ENCODE results near the gene WDR82. TPM values are rescaled to one million over a fixed set of nuclear protein-coding genes. Genes with fewer than 3 reads are reported as not detected.
A peak's percentile ranks its signal among the peaks of the same experiment; 100 is the strongest.

The WDR82 gene
- total and polyA plus RNA-seq, 9 of the 15 experiments (the other 6 are each of a cell fraction or from before 2014, with no cell fraction given) = 6.4 to 62.9 (median 37.1) TPM

- TF ChIP-seq ZNF76 (CRISPR knock-in tag; IDR thresholded peaks at IDR 0.05; ENCODE audit: borderline replicate concordance) (no peak), RAD21 (CRISPR knock-in tag; conservative IDR thresholded peaks at IDR 0.05 in 1 of 2, IDR thresholded peaks at IDR 0.05 in 1 of 2) (peak; percentile 39 to 75; a peak in 3 of 4 replicates), AFF4 (CRISPR knock-in tag; IDR thresholded peaks at IDR 0.05) (no peak), KAT2B (IDR thresholded peaks at IDR 0.05; ENCODE audit: low read depth, low read length) (no peak), MAZ (CRISPR knock-in tag; conservative IDR thresholded peaks at IDR 0.05 in 1 of 2, IDR thresholded peaks at IDR 0.05 in 1 of 2) (peak in 1 of 2 experiments; percentile 63; a peak in 1 of 4 replicates), ZNF146 (CRISPR knock-in tag; IDR thresholded peaks at IDR 0.05; ENCODE audit: unreplicated experiment) (no peak), U2AF1 (optimal IDR thresholded peaks at IDR 0.05; ENCODE audit: low read depth, low read length) (no peak), ZNF507 (tag; conservative IDR thresholded peaks at IDR 0.05) (no peak), SMC3 (conservative IDR thresholded peaks at IDR 0.05; ENCODE audit: insufficient read depth, low read depth, low read length) (peak; percentile 86), SRSF1 (IDR thresholded peaks at IDR 0.05; ENCODE audit: low read depth, low read length) (no peak), MEIS2 (IDR thresholded peaks at IDR 0.05; ENCODE audit: partially characterized antibody) (peak; percentile 3), FOS (IDR thresholded peaks at IDR 0.05; ENCODE audit: extremely low read depth, insufficient read length) (no peak), MAFF (IDR thresholded peaks at IDR 0.05; ENCODE audit: low read length) (no peak), ZHX1 (conservative IDR thresholded peaks at IDR 0.05; ENCODE audit: low read length) (no peak), PTBP1 (IDR thresholded peaks at IDR 0.05; ENCODE audit: low read depth, low read length) (no peak), TFAP4 (CRISPR knock-in tag; IDR thresholded peaks at IDR 0.05; ENCODE audit: borderline replicate concordance) (peak; percentile 21; the same call in 1 of the 2 replicates), ZNF431 (CRISPR knock-in tag; IDR thresholded peaks at IDR 0.05) (0 out of 2 replicates have a peak, but pooled peaks have one; percentile 35)
These were observed 57.9 kb downstream of the WDR82 start (continued) for GRCh38 chr3:52220380-52221026.
